ENCODE data around the gene CDK5. TPM values are rescaled to one million over a fixed set of nuclear protein-coding genes. Genes with fewer than 3 reads are reported as not detected.

CDK5 gene
- total RNA-seq, 1 experiment from 2014 or later = 19.8 TPM

GRCh38 chr7:151103973-151104372 is 46.3 kb upstream of the CDK5 start:
- POLR2A ChIA-PET = no interaction called here
- intact Hi-C loops (cut with micrococcal nuclease) = no loop called here
- no peak for ATAC-seq
- Histone ChIP-seq H2AFZ (ENCODE audit: low read depth, low read length, poor library complexity, severe bottlenecking) (no peak overlapping the region), H3K4me2 (ENCODE audit: low read length) (no peak overlapping the region), H3K27me3 (ENCODE audit: insufficient read depth, low read length) (no peaks in the 10 kb centered on the region), H3K79me2 (ENCODE audit: insufficient read depth, low read length) (peaks cover 85% of the 10 kb centered on the region), H3K9ac (ENCODE audit: low read length) (no peak overlapping the region), H3K4me1 (ENCODE audit: control insufficient read depth in 1 of 2, insufficient read depth in 2 of 2, low read length in 2 of 2) (peaks cover 0 to 9% of the 10 kb centered on the region in 2 experiments; a peak in 1 of 4 replicates), H3K36me3 (ENCODE audit: control insufficient read depth in 1 of 2, insufficient read depth in 2 of 2, low read length in 2 of 2) (peaks cover 0 to 2% of the 10 kb centered on the region in 2 experiments; a peak in 1 of 4 replicates), H3K9me3 (ENCODE audit: control insufficient read depth in 1 of 2, insufficient read depth in 1 of 2, low read depth in 1 of 2, low read length in 2 of 2) (no peaks in the 10 kb centered on the region), H3K27ac (ENCODE audit: low read depth, low read length) (no peak overlapping the region), H3K9me2 (ENCODE audit: insufficient read depth) (no peaks in the 10 kb centered on the region), H3K4me3 (replicated peaks in 1 of 2; ENCODE audit: low read depth in 1 of 2, low read length in 2 of 2) (no peak overlapping the region), H4K20me1 (ENCODE audit: insufficient read depth) (no peaks in the 10 kb centered on the region)
- CTCF ChIA-PET = interaction anchor here (1.2 kb wide), 1 partner anchor 206 kb away, joined by 4 read pairs; no protein-coding TSS in a partner anchor
- TF ChIP-seq CBX3 (IDR thresholded peaks at IDR 0.05; ENCODE audit: low read depth) (no peak), ATF3 (IDR thresholded peaks at IDR 0.05) (no peak), CEBPB (IDR thresholded peaks at IDR 0.05; ENCODE audit: low read depth) (no peak), REST (IDR thresholded peaks at IDR 0.05; ENCODE audit: low read depth) (no peak), JUND (IDR thresholded peaks at IDR 0.05) (no peak), EGR1 (IDR thresholded peaks at IDR 0.05; ENCODE audit: low read depth) (no peak), CTCF (IDR thresholded peaks at IDR 0.05 in 2 of 3, conservative IDR thresholded peaks at IDR 0.05 in 1 of 3; ENCODE audit: borderline replicate concordance in 1 of 3, insufficient read depth in 1 of 3, low read depth in 2 of 3, low read length in 2 of 3) (no peak), FOSL1 (IDR thresholded peaks at IDR 0.05; ENCODE audit: low read depth) (no peak)
- no TSS peak for BruUV-seq (replicated peaks)
- RAD21 ChIA-PET (ENCODE audit: low non-redundant PET in 1 of 2, low total read pairs in 2 of 2, uncharacterized antibody in 2 of 2, unreplicated experiment in 2 of 2) = no interaction called here
- DNase-seq (ENCODE audit: low read depth, low spot score) = no peak

Measured in HCT116 (cell line).